Measurements from ENCODE around the gene WDTC1. TPM values are rescaled to one million over a fixed set of nuclear protein-coding genes. Genes with fewer than 3 reads are reported as not detected.

The WDTC1 gene
- total and polyA plus RNA-seq, 9 of the 15 experiments (the other 6 are each of a cell fraction or from before 2014, with no cell fraction given), result 0.18 to 32.3 (median 8.8) TPM

GRCh38 chr1:27335506-27336422 lies 101.3 kb downstream of the WDTC1 start:
- H3K9me3 ChIP-seq (replicated peaks; ENCODE audit: control insufficient read depth, insufficient read depth, low read depth, low read length), result no peaks in the 10 kb centered on the region
- H3K9me1 ChIP-seq (ENCODE audit: control insufficient read depth, insufficient read depth, low read length), result no peaks in the 10 kb centered on the region
- H3K9ac ChIP-seq (ENCODE audit: insufficient read depth in 1 of 2, low read depth in 2 of 2, low read length in 2 of 2), result peak overlapping the region in 1 of 2 experiments; percentile 38; a peak in 1 of 4 replicates
- H3K36me3 ChIP-seq (ENCODE audit: control insufficient read depth, insufficient read depth, low read length), result peaks cover 61% of the 10 kb centered on the region; the same call in 2 of the 3 replicates
- CTCF ChIA-PET (ENCODE audit: low intra/inter-chr PET ratio), result no interaction called here
- TF ChIP-seq SAFB2 (IDR thresholded peaks at IDR 0.05; ENCODE audit: borderline replicate concordance, low read depth, low read length, severe bottlenecking), result no peak
- no peak for TF ChIP-seq PHF8 (IDR thresholded peaks at IDR 0.05; ENCODE audit: borderline replicate concordance, low read length)
- TF ChIP-seq EHMT2 (IDR thresholded peaks at IDR 0.05), result no peak
- TF ChIP-seq, protein P1, sequence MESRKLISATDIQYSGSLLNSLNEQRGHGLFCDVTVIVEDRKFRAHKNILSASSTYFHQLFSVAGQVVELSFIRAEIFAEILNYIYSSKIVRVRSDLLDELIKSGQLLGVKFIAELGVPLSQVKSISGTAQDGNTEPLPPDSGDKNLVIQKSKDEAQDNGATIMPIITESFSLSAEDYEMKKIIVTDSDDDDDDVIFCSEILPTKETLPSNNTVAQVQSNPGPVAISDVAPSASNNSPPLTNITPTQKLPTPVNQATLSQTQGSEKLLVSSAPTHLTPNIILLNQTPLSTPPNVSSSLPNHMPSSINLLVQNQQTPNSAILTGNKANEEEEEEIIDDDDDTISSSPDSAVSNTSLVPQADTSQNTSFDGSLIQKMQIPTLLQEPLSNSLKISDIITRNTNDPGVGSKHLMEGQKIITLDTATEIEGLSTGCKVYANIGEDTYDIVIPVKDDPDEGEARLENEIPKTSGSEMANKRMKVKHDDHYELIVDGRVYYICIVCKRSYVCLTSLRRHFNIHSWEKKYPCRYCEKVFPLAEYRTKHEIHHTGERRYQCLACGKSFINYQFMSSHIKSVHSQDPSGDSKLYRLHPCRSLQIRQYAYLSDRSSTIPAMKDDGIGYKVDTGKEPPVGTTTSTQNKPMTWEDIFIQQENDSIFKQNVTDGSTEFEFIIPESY (CRISPR knock-in tag; IDR thresholded peaks at IDR 0.05), result peak; percentile 20; the same call in 1 of the 2 replicates
- TF ChIP-seq POLR2G (IDR thresholded peaks at IDR 0.05; ENCODE audit: low read depth, low read length), result peak; percentile 59
- TF ChIP-seq GABPA (tag; conservative IDR thresholded peaks at IDR 0.05; ENCODE audit: low read depth), result no peak
- TF ChIP-seq ELF4 (CRISPR knock-in tag; IDR thresholded peaks at IDR 0.05), result no peak
- POLR2A ChIA-PET, result interaction anchor here (0.6 to 4.2 kb wide), 6 partner anchors 8 to 606 kb away, joined by 3 to 23 read pairs (median 4); no protein-coding TSS in a partner anchor
- ATAC-seq (no peak), DNase-seq (ENCODE audit: extremely low read depth in 1 of 4, low spot score in 3 of 4) (no peak), FAIRE-seq (no peak)
- H3K79me2 ChIP-seq (ENCODE audit: control insufficient read depth, insufficient read depth, low read length), result 0 out of 3 replicates have a peak, but pooled peaks cover 1% of the 10 kb centered on the region
- 94% methylated on average over 13 of the region's 17 CpGs for WGBS (ENCODE audit: insufficient coverage, low coverage, missing lambda C conversion rate)
- H2AFZ ChIP-seq (ENCODE audit: low read depth, low read length), result no peak overlapping the region
- intact Hi-C loops (cut with micrococcal nuclease), result no loop called here
- no peaks in the 10 kb centered on the region for H3K27me3 ChIP-seq (ENCODE audit: control insufficient read depth in 2 of 2, insufficient read depth in 2 of 2, low read length in 2 of 2)
- no peak overlapping the region for H3K4me2 ChIP-seq (ENCODE audit: insufficient read depth, low read length)
- H4K20me1 ChIP-seq (replicated peaks; ENCODE audit: control insufficient read depth, insufficient read depth, low read length), result peaks cover 7% of the 10 kb centered on the region; the same call in 1 of the 2 replicates
- BruUV-seq (replicated peaks), result no TSS peak
- H3K4me3 ChIP-seq, result no peak overlapping the region
- peaks cover 0 to 14% of the 10 kb centered on the region in 2 experiments; a peak in 2 of 5 replicates for H3K4me1 ChIP-seq (replicated peaks in 1 of 2; ENCODE audit: control insufficient read depth in 2 of 2, insufficient read depth in 2 of 2, low read length in 2 of 2)
- in situ Hi-C loops (cut with MboI), result no loop called here
- no peak overlapping the region for H3K27ac ChIP-seq (ENCODE audit: extremely low read depth, low read depth, low read length)

Measured in K562 (cell line).